ENCODE results near the gene FAM124A.

DNA sequence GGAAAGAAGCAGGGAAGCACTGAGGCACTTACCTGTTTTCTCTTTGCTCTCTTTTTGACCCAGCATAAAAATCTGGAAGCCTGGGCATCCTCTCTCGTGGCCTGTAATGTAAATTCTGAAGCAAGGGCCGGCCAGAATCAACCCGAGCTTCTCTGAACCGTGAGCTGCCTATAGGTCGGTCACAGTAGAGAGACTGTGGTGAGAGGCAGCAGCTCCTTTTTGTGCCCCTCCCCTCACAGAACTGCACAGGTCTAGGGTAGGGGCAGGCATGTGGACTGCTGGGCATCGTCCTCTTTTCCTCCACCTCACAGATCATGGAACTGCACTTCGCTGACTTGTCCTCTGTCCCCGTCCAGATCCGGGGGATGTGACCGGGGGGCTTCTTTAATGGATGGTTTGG, 12.5 kb downstream of the FAM124A start:
- TF ChIP-seq CTCF (conservative IDR thresholded peaks at IDR 0.05 in 1 of 2, IDR thresholded peaks at IDR 0.05 in 1 of 2; ENCODE audit: low read depth in 1 of 2, low read length in 2 of 2) (no peak), EZH2 (IDR thresholded peaks at IDR 0.05; ENCODE audit: low read length, missing control alignments) (no peak)

Measured in fibroblast of lung (primary cell).